K562 (cell line): ENCODE results near the gene DPEP1.

Source experiments
- GABPA ChIP-seq: fragments of 200-800 bp; sonication (Bioruptor generic); conservative IDR thresholded peaks from 2 replicates; pipeline ENCODE4 v1.6.1; 2016; ENCODE audit warnings: low read depth, missing genetic modification characterization, missing compliant biosample characterization
- HCFC1 ChIP-seq: IDR thresholded peaks from 2 replicates; pipeline ENCODE4 v1.6.1; 2012; ENCODE audit warnings: low read depth, low read length, improper control_type of control experiment
- POLR2A ChIP-seq: fragments of 450-650 bp; conservative IDR thresholded peaks from 2 replicates; pipeline ENCODE4 v1.6.1; 2016

- no peak for TF ChIP-seq GABPA (tag)
- TF ChIP-seq POLR2A, result no peak
- TF ChIP-seq HCFC1, result no peak
Observed at GRCh38 chr16:89606006-89606405, 7.4 kb upstream of the DPEP1 start.
